Calu3 (cell line): ENCODE data around the gene CELA2A. TPM values are rescaled to one million over a fixed set of nuclear protein-coding genes. Genes with fewer than 3 reads are reported as not detected.

Experiments used
- BruUV-seq: library from RNA; stranded (reverse); fragments of 400-500 nt; replicated peaks from 2 replicates; lab custom pipeline; 2021; lab: Mats Ljungman, UMichigan
- CTCF ChIA-PET: fragments of 300-600 bp; sonication (Branson Sonifier 250); formaldehyde crosslinking; loops from one replicate; lab custom pipeline; 2022; ENCODE audit warnings: antibody characterized with exemption; lab: Charles Lee
- DNase-seq: peaks from one replicate; pipeline ENCODE4 v3.0.0; 2022
- H3K27ac Mint-ChIP-seq: one replicate; pipeline ENCODE4 v1.8.0; 2022; ENCODE audit warnings: mixed read lengths; ENCODE audit not compliant: unreplicated experiment
- H3K27me3 Mint-ChIP-seq: one replicate; pipeline ENCODE4 v1.8.0; 2022; ENCODE audit warnings: mixed read lengths; ENCODE audit not compliant: unreplicated experiment
- H3K36me3 Mint-ChIP-seq: one replicate; pipeline ENCODE4 v1.8.0; 2022; ENCODE audit warnings: mild to moderate bottlenecking, moderate library complexity, mixed read lengths; ENCODE audit not compliant: insufficient read depth, unreplicated experiment
- H3K4me1 Mint-ChIP-seq: one replicate; pipeline ENCODE4 v1.8.0; 2022; ENCODE audit warnings: mild to moderate bottlenecking, low read depth, mixed read lengths; ENCODE audit not compliant: unreplicated experiment
- H3K4me3 Mint-ChIP-seq: one replicate; pipeline ENCODE4 v1.8.0; 2022; ENCODE audit warnings: mild to moderate bottlenecking, low read depth, moderate library complexity, mixed read lengths; ENCODE audit not compliant: unreplicated experiment
- H3K9me3 Mint-ChIP-seq: one replicate; pipeline ENCODE4 v1.8.0; 2022; ENCODE audit warnings: low read depth, mixed read lengths; ENCODE audit not compliant: unreplicated experiment
- CTCF ChIP-seq: fragments of 200-600 bp; IDR thresholded peaks from one replicate; pipeline ENCODE4 v1.8.0; 2022; ENCODE audit warnings: antibody characterized with exemption; ENCODE audit not compliant: unreplicated experiment
- intact Hi-C: fragments of 100-400 bp; cut with micrococcal nuclease; formaldehyde crosslinking; loops from one replicate; pipeline ENCODE4 v1.10.0; 2022; ENCODE audit not compliant: unreplicated experiment
- total RNA-seq: library from RNA; stranded (reverse); gene quantifications from 2 replicates; pipeline ENCODE4 v1.2.3, GENCODE V29; 2022

The CELA2A gene
- total RNA-seq, 1 experiment from 2014 or later = not detected

GRCh38 chr1:15507278-15507677 is 50.7 kb downstream of the CELA2A start:
- Mint-ChIP-seq H3K4me1 (peaks cover 7% of the 10 kb centered on the region), H3K36me3 (peaks cover 5% of the 10 kb centered on the region), H3K27me3 (no peaks in the 10 kb centered on the region), H3K9me3 (no peaks in the 10 kb centered on the region), H3K4me3 (no peak overlapping the region), H3K27ac (no peak overlapping the region)
- no peak for DNase-seq
- no TSS peak for BruUV-seq
- CTCF ChIA-PET = no interaction called here
- intact Hi-C loops = no loop called here
- no peak for TF ChIP-seq CTCF

GRCh38 chr1:15508700-15509487 is 52.4 kb downstream of the CELA2A start:
- Mint-ChIP-seq H3K27me3 (no peaks in the 10 kb centered on the region), H3K9me3 (no peaks in the 10 kb centered on the region), H3K27ac (no peak overlapping the region), H3K4me1 (peaks cover 7% of the 10 kb centered on the region), H3K4me3 (no peak overlapping the region), H3K36me3 (peaks cover 5% of the 10 kb centered on the region)
- no TSS peak for BruUV-seq
- CTCF ChIA-PET = interaction anchor here (0.6 kb wide), 1 partner anchor 113 kb away, joined by 4 read pairs; no protein-coding TSS in a partner anchor
- intact Hi-C loops = no loop called here
- TF ChIP-seq CTCF = no peak
- no peak for DNase-seq

GRCh38 chr1:15509586-15509985 is 53.1 kb downstream of the CELA2A start:
- intact Hi-C loops = no loop called here
- no peak for TF ChIP-seq CTCF
- CTCF ChIA-PET = interaction anchor here (0.6 kb wide), 1 partner anchor 112 kb away, joined by 4 read pairs; no protein-coding TSS in a partner anchor
- Mint-ChIP-seq H3K9me3 (no peaks in the 10 kb centered on the region), H3K36me3 (no peaks in the 10 kb centered on the region), H3K27ac (no peak overlapping the region), H3K4me3 (no peak overlapping the region), H3K27me3 (no peaks in the 10 kb centered on the region), H3K4me1 (peaks cover 7% of the 10 kb centered on the region)
- BruUV-seq = no TSS peak
- DNase-seq = no peak

- Mint-ChIP-seq H3K27me3 (no peaks in the 10 kb centered on the region), H3K9me3 (no peaks in the 10 kb centered on the region), H3K36me3 (no peaks in the 10 kb centered on the region), H3K27ac (no peak overlapping the region), H3K4me3 (no peak overlapping the region), H3K4me1 (peaks cover 7% of the 10 kb centered on the region)
- intact Hi-C loops = no loop called here
- no TSS peak for BruUV-seq
- DNase-seq = no peak
- CTCF ChIA-PET = no interaction called here
- TF ChIP-seq CTCF = no peak
Measured at GRCh38 chr1:15510611-15511405, 54.3 kb downstream of the CELA2A start.
